Activated naive CD8-positive, alpha-beta T cell treated with anti-CD3 and anti-CD28 coated beads for 36 hours (primary cell): Measurements from ENCODE around the gene CYP26B1. TPM values are rescaled to one million over a fixed set of nuclear protein-coding genes. Genes with fewer than 3 reads are reported as not detected.
A peak's percentile ranks its signal among the peaks of the same experiment; 100 is the strongest.

Experiments used
- DNase-seq: peaks from one replicate; pipeline ENCODE4 v3.0.0; 2021
- H3K27ac Mint-ChIP-seq: one replicate; pipeline ENCODE4 v1.8.0; 2022; ENCODE audit warnings: mild to moderate bottlenecking, moderate library complexity, mixed read lengths
- H3K27me3 Mint-ChIP-seq: one replicate; pipeline ENCODE4 v1.8.0; 2022; ENCODE audit warnings: mild to moderate bottlenecking, mixed read lengths
- H3K36me3 Mint-ChIP-seq: one replicate; pipeline ENCODE4 v1.8.0; 2021; ENCODE audit warnings: mild to moderate bottlenecking, mixed read lengths
- H3K4me1 Mint-ChIP-seq: one replicate; pipeline ENCODE4 v1.8.0; 2021; ENCODE audit warnings: mixed read lengths
- H3K4me3 Mint-ChIP-seq: one replicate; pipeline ENCODE4 v1.8.0; 2022; ENCODE audit warnings: mild to moderate bottlenecking, moderate library complexity, mixed read lengths
- H3K9me3 Mint-ChIP-seq: one replicate; pipeline ENCODE4 v1.8.0; 2022; ENCODE audit warnings: mixed read lengths
- total RNA-seq, 2 experiments: library from RNA; stranded (reverse); gene quantifications; one replicate each; pipeline ENCODE4 v1.2.3, GENCODE V29; 2021

CYP26B1 gene
- total RNA-seq, 2 experiments from 2014 or later, result not detected

DNA sequence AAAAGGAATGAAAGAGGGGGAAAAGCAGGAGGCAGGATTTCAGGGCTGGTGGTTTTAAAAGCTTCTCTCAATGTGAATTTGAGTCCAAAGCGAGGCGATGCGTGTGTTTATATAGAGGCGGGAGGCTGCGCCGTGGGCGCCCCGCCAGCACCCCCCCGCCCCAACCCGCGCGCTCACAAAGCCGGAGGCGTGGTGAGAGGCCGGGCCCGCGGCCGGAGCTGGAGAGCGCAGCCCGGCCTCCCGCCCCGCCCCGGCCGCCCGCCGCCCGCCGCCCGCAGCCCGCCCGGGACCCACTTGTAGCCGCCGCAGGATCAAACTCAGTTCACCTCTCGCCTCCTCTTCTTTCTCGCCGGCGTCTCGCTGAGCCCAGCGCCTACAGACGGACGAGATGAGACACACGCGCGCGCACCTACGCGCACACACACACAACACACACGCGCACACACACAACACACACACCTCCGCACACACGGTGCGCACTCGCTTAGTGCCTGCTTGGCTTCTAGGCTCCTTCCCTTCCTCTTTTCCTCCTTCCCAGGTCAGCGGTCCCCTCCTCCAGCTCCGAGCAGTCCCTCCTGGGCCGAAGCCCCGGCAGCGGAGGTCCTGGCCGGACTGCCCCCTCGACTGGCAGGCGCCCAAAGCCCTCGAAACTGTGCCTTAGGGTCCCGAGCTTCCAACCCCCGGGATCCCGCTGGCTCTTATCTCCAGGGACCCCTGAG is 1.3 kb upstream of the CYP26B1 start:
- peaks cover 3% of the 10 kb centered on the region for H3K9me3 Mint-ChIP-seq
- DNase-seq, result no peak
- peaks cover 3% of the 10 kb centered on the region for H3K36me3 Mint-ChIP-seq
- H3K27me3 Mint-ChIP-seq, result peaks cover 67% of the 10 kb centered on the region
- H3K27ac Mint-ChIP-seq, result no peak overlapping the region
- H3K4me3 Mint-ChIP-seq, result peak overlapping the region; percentile 84
- peaks cover 33% of the 10 kb centered on the region for H3K4me1 Mint-ChIP-seq

GRCh38 chr2:72148003-72148836 is 558 bp upstream of the CYP26B1 start:
- Mint-ChIP-seq H3K27me3 (peaks cover 72% of the 10 kb centered on the region), H3K4me1 (peaks cover 37% of the 10 kb centered on the region), H3K4me3 (peak overlapping the region; percentile 84), H3K36me3 (peaks cover 3% of the 10 kb centered on the region), H3K9me3 (peaks cover 3% of the 10 kb centered on the region), H3K27ac (no peak overlapping the region)
- DNase-seq, result no peak

DNA sequence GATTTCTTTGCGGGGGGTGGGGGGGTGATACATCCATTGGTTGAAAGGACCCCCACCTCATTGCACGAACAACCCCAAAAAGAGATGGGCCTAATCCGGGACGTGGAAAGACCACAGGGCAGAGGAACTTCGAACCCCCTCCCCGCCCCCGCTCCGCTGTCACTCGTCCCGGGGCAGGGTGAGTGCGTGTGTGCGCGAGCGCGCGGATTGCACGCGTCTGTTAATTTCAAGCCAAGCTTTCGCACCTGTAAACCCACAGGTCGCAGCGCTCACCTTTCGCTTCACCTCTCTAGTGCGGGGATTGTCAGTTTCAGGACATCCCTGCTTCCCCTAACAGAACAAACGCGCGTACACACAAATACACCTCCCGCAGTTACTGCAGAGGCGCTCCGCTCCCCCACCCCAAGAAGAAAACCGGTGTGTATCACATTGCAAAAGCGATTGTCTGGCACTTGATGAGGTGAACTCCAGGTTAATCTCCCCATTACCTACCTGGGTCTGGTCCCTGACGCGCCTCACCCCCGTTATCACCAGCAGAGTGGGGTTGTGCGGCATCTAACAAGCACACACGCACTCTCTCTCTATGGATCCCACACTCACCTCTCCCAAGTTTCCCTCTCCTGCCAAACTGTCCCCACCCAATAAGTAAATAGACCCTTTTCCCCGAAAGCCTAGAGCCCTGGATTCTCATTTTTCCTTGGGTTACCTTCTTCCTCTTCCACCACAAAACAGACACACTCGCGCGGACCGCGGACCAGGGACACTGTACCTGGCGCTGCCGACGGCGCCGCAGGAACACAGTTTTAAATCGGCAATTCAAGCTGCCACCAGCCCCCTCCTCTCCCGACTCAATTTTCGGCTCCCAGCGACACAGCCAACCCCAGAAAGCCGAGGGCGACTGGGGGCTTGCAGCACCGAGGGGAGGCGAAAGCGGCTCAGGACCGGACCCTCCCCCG is 1.0 kb downstream of the CYP26B1 start:
- Mint-ChIP-seq H3K4me3 (no peak overlapping the region), H3K36me3 (peaks cover 3% of the 10 kb centered on the region), H3K27ac (peak overlapping the region; percentile 27), H3K27me3 (peaks cover 85% of the 10 kb centered on the region), H3K4me1 (peaks cover 37% of the 10 kb centered on the region), H3K9me3 (peaks cover 3% of the 10 kb centered on the region)
- DNase-seq, result no peak

GRCh38 chr2:72145658-72146329 is 1.9 kb downstream of the CYP26B1 start:
- peaks cover 3% of the 10 kb centered on the region for H3K36me3 Mint-ChIP-seq
- H3K27ac Mint-ChIP-seq, result no peak overlapping the region
- H3K4me3 Mint-ChIP-seq, result peak overlapping the region; percentile 68
- peaks cover 37% of the 10 kb centered on the region for H3K4me1 Mint-ChIP-seq
- H3K9me3 Mint-ChIP-seq, result peaks cover 3% of the 10 kb centered on the region
- DNase-seq, result no peak
- peaks cover 79% of the 10 kb centered on the region for H3K27me3 Mint-ChIP-seq

DNA sequence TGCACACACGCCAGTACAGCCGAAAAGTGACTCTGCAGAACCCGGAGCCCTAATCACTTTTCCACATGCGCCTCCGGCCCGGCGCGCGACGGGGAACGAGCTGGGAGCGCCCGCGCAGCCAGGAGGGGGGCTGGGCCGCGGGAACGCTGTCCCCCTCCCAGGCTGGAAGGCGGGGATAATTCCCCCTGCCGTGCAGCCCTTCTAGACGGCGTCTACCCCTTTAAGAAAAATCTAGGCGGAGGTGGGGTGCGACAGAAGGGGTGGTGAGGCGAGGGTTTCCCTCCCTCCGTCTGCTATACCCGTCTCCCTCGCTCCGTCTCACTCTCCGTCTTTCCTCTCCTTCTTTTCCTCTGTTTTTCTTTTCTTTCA is 2.4 kb downstream of the CYP26B1 start:
- Mint-ChIP-seq H3K4me3 (peak overlapping the region; percentile 68), H3K27me3 (peaks cover 74% of the 10 kb centered on the region), H3K27ac (no peak overlapping the region), H3K4me1 (peaks cover 37% of the 10 kb centered on the region), H3K9me3 (peaks cover 3% of the 10 kb centered on the region), H3K36me3 (peaks cover 3% of the 10 kb centered on the region)
- no peak for DNase-seq

DNA sequence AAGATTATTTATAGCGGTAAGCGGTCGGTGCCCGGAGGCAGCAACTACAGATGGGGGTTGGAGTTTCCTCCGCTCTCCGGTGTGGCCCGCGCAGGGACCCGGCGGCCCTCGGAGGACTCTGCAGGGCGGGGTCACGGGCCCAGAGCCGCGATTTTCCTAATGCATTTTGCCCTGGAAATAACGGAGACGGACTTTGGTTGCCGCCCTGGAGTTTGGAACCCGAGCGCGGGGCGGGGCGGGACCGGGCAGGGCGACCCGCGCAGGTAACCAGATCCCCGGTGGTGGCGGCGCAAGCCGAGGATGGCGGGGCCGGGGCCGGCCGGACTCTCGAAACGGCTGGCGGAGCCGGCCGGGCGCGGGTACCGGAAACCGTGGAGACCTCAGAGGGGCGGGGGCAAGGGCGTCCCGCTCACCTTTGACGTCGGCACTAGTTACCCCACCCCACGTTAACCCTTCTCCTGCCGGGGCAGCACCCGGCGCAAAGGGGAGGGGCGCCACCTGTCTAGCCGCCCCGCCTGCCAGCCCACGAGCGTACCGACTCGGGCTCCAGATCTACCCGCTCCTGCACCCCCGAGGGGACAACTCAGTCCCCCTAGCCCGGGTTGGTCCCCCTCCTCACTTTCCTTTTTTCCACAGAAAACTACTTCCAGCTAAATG is 2.9 kb downstream of the CYP26B1 start:
- peaks cover 32% of the 10 kb centered on the region for H3K4me1 Mint-ChIP-seq
- peaks cover 69% of the 10 kb centered on the region for H3K27me3 Mint-ChIP-seq
- peaks cover 3% of the 10 kb centered on the region for H3K36me3 Mint-ChIP-seq
- DNase-seq, result no peak
- peak overlapping the region; percentile 55 for H3K4me3 Mint-ChIP-seq
- no peak overlapping the region for H3K27ac Mint-ChIP-seq
- peaks cover 3% of the 10 kb centered on the region for H3K9me3 Mint-ChIP-seq

- H3K27ac Mint-ChIP-seq, result no peak overlapping the region
- H3K36me3 Mint-ChIP-seq, result peaks cover 3% of the 10 kb centered on the region
- H3K9me3 Mint-ChIP-seq, result peaks cover 3% of the 10 kb centered on the region
- peaks cover 64% of the 10 kb centered on the region for H3K27me3 Mint-ChIP-seq
- peaks cover 27% of the 10 kb centered on the region for H3K4me1 Mint-ChIP-seq
- H3K4me3 Mint-ChIP-seq, result no peak overlapping the region
- no peak for DNase-seq
Observed at GRCh38 chr2:72144274-72144631, 3.4 kb downstream of the CYP26B1 start.

- H3K9me3 Mint-ChIP-seq, result peaks cover 3% of the 10 kb centered on the region
- peaks cover 58% of the 10 kb centered on the region for H3K27me3 Mint-ChIP-seq
- H3K4me3 Mint-ChIP-seq, result no peak overlapping the region
- H3K36me3 Mint-ChIP-seq, result peaks cover 3% of the 10 kb centered on the region
- no peak for DNase-seq
- no peak overlapping the region for H3K27ac Mint-ChIP-seq
- H3K4me1 Mint-ChIP-seq, result peaks cover 23% of the 10 kb centered on the region
Observed at GRCh38 chr2:72143441-72144273, 4.0 kb downstream of the CYP26B1 start.

DNA sequence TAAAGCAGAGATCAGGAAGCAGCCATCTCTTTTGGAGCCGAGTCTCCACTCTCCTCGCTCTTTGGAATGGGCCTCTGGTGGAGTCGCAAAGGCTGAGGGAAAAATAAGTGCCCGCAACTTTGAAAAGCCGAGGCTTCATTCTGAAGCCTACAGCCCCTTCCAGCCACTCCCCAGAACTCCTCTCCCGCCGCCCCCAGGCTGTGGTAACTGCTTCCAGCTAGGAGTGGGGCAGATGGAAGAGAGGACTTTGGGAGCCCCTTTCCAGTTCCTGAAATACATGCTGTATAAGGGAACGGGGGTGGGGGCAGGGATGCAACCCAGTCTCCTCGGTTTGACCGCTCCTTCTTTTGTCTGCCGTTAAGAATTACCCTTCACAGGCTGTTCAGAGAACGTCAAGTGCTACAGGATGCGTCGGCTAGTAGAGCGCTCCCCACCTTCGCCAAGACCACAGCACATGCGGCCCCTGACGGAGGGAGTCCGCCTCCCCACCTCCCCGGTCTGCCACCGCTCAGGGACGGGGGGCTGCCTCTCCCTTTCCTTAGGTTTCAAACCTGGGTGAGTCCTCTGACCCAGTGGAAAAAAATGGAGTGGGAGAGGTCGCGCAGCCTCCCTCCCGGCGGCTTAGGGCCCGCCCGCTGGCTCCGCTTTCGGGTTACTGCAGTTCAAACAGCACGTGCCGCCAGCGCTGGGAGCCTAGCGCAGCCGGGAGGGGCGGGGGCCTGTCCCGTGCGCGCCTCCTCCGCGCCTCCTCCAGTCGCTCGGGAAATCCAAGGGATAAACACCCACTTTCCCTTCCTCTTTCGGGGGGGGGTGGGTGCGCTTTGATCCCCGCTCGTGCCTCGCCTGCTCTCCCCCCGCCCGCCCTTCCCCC is 4.9 kb downstream of the CYP26B1 start:
- Mint-ChIP-seq H3K36me3 (peaks cover 3% of the 10 kb centered on the region), H3K9me3 (peaks cover 3% of the 10 kb centered on the region)
- no peak for DNase-seq

DNA sequence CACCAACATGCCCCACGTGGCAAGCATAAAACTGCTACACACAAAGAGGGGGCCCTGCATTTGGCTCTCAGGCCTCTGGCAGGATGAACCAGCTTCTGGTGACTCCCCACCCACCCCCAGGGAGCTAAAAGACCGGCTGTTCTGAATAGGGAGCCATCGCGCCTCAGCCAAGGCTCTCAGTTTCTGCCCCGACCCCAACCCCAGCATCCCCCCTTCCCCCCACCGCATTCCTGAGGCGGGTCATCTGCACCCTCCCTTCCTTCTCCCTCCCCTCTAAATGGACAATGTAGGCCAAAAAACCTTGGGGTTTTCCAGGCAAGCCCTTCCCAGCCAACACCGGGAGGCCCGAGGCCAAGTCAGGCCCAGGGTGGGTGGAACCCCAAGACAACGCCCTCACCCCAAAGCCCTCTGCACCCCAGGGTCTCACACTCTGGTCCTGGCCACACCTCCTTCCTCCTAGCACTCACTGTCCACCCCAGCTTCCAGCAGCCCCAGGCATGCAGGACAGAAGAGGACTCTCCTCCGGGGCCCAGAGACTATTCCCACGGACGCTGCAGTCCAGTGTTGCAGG is 5.7 kb downstream of the CYP26B1 start:
- Mint-ChIP-seq H3K4me1 (peaks cover 19% of the 10 kb centered on the region), H3K4me3 (peak overlapping the region; percentile 29), H3K27ac (no peak overlapping the region), H3K9me3 (peaks cover 3% of the 10 kb centered on the region), H3K27me3 (peaks cover 49% of the 10 kb centered on the region), H3K36me3 (peaks cover 3% of the 10 kb centered on the region)
- no peak for DNase-seq

More for the DNA sequence above, 4.9 kb downstream of the CYP26B1 start:
- Mint-ChIP-seq H3K4me3 (peak overlapping the region; percentile 29), H3K4me1 (peaks cover 19% of the 10 kb centered on the region), H3K27me3 (peaks cover 51% of the 10 kb centered on the region), H3K27ac (no peak overlapping the region)

DNA sequence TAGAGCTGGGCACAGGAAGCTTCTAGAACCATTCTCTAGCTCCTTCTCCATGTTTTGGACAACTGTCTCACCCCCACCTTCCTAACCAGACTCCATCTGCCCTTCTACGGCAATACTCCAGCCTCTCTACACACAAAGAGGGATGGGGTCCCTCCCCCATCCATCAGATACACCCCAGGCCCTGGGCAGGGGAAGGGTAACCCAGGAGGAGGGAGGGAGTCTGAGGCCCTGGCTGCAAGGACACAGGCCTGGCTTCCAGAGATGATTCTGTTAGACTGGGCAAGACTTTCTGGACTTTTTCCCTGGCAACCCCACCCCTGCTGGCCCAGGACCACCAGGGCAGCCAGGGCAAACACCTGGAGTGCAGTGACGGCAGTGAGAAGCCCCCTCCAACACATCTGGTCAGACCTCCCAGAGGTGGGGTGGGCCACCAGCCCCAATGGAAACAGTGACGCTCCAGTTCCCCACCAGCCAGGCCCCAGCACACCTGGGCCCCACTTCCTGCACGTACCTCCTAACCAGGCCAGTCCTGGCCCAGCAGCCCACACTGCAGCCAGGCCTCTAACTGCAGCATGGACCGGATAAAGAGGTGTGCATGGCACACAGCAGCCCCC is 6.5 kb downstream of the CYP26B1 start:
- Mint-ChIP-seq H3K4me1 (peaks cover 12% of the 10 kb centered on the region), H3K27ac (no peak overlapping the region), H3K27me3 (peaks cover 41% of the 10 kb centered on the region), H3K36me3 (no peaks in the 10 kb centered on the region), H3K9me3 (no peaks in the 10 kb centered on the region), H3K4me3 (no peak overlapping the region)
- DNase-seq, result no peak

GRCh38 chr2:72140621-72140960 is 7.1 kb downstream of the CYP26B1 start:
- Mint-ChIP-seq H3K36me3 (no peaks in the 10 kb centered on the region), H3K27me3 (peaks cover 35% of the 10 kb centered on the region), H3K4me3 (no peak overlapping the region), H3K4me1 (peaks cover 8% of the 10 kb centered on the region), H3K9me3 (no peaks in the 10 kb centered on the region), H3K27ac (no peak overlapping the region)
- DNase-seq, result no peak
